Glutamatergic neuron (in vitro differentiated cells): ENCODE measurements around the gene RIPK3. TPM values are rescaled to one million over a fixed set of nuclear protein-coding genes. Genes with fewer than 3 reads are reported as not detected.
"Not testable (repeated sequence)": the region's sequence is repeated elsewhere in the genome, so short reads cannot be mapped to it uniquely, and the experiment has no call there.

Experiments
- DNase-seq: peaks from one replicate; pipeline ENCODE4 v3.0.0; 2022
- H3K27ac Mint-ChIP-seq: one replicate; pipeline ENCODE4 v1.8.0; 2020; ENCODE audit warnings: mild to moderate bottlenecking, mixed read lengths, inconsistent platforms; ENCODE audit not compliant: unreplicated experiment
- H3K27me3 Mint-ChIP-seq: one replicate; pipeline ENCODE4 v1.8.0; 2020; ENCODE audit warnings: mild to moderate bottlenecking, moderate library complexity, mixed read lengths, inconsistent platforms; ENCODE audit not compliant: unreplicated experiment
- H3K36me3 Mint-ChIP-seq: one replicate; pipeline ENCODE4 v1.8.0; 2020; ENCODE audit warnings: mild to moderate bottlenecking, mixed read lengths, inconsistent platforms; ENCODE audit not compliant: unreplicated experiment
- H3K4me1 Mint-ChIP-seq: one replicate; pipeline ENCODE4 v1.8.0; 2020; ENCODE audit warnings: mild to moderate bottlenecking, low read depth, mixed read lengths, inconsistent platforms; ENCODE audit not compliant: unreplicated experiment
- H3K4me3 Mint-ChIP-seq: one replicate; pipeline ENCODE4 v1.8.0; 2020; ENCODE audit warnings: mild to moderate bottlenecking, mixed read lengths, inconsistent platforms; ENCODE audit not compliant: unreplicated experiment
- H3K9me3 Mint-ChIP-seq: one replicate; pipeline ENCODE4 v1.8.0; 2020; ENCODE audit warnings: mild to moderate bottlenecking, moderate library complexity, mixed read lengths, inconsistent platforms; ENCODE audit not compliant: unreplicated experiment
- total RNA-seq: library from RNA; stranded (reverse); fragmentation: NEBNext Ultra II Directional; extraction: Animal tissue kit (Norgen Biotek cat#: 25700); gene quantifications from one replicate; pipeline ENCODE4 v1.2.1, GENCODE V29; 2021; ENCODE audit not compliant: unreplicated experiment
- TF ChIP-seq, protein P1 (sequence below): fragments of 200-600 bp; sonication (generic); IDR thresholded peaks from one replicate; pipeline ENCODE4 v1.5.0; 2021; ENCODE audit not compliant: partially characterized antibody, unreplicated experiment

RIPK3 gene
- total RNA-seq, 1 donor from 2014 or later = not detected

DNA sequence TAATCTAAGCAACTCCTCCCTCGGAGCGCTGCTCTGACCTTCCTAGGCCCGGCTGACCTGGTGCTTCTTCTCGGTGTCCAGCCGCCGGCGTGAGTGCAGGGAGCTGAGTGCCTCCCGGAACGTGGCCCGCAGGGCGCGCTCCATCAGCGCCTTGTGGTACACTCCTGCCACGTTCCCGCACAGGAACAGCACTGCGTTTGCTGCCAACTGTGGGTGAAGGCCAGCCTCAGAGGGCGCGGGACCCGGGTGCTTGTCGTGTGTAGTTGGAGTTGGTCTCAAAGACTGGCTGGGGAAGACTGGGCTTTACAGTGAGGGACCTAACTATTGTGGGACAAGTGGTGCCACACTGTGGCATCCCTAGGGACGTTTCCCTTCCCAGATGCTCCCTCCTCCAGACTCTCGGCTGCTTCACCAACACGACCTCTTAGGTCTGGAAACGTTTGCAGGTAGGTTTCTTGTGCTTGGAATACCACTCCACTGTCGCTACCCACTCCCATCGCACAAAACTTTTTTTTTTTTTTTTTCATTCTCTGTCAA lies 8.0 kb downstream of the RIPK3 start:
- TF ChIP-seq, protein P1, sequence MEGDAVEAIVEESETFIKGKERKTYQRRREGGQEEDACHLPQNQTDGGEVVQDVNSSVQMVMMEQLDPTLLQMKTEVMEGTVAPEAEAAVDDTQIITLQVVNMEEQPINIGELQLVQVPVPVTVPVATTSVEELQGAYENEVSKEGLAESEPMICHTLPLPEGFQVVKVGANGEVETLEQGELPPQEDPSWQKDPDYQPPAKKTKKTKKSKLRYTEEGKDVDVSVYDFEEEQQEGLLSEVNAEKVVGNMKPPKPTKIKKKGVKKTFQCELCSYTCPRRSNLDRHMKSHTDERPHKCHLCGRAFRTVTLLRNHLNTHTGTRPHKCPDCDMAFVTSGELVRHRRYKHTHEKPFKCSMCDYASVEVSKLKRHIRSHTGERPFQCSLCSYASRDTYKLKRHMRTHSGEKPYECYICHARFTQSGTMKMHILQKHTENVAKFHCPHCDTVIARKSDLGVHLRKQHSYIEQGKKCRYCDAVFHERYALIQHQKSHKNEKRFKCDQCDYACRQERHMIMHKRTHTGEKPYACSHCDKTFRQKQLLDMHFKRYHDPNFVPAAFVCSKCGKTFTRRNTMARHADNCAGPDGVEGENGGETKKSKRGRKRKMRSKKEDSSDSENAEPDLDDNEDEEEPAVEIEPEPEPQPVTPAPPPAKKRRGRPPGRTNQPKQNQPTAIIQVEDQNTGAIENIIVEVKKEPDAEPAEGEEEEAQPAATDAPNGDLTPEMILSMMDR = no peak
- no peak for DNase-seq
- H3K36me3 Mint-ChIP-seq = peaks cover 4% of the 10 kb centered on the region
- H3K27me3 Mint-ChIP-seq = peaks cover 30% of the 10 kb centered on the region
- H3K4me3 Mint-ChIP-seq = peak overlapping the region; percentile 84
- peaks cover 10% of the 10 kb centered on the region for H3K9me3 Mint-ChIP-seq
- H3K27ac Mint-ChIP-seq = peak overlapping the region; percentile 69
- H3K4me1 Mint-ChIP-seq = peaks cover 10% of the 10 kb centered on the region

DNA sequence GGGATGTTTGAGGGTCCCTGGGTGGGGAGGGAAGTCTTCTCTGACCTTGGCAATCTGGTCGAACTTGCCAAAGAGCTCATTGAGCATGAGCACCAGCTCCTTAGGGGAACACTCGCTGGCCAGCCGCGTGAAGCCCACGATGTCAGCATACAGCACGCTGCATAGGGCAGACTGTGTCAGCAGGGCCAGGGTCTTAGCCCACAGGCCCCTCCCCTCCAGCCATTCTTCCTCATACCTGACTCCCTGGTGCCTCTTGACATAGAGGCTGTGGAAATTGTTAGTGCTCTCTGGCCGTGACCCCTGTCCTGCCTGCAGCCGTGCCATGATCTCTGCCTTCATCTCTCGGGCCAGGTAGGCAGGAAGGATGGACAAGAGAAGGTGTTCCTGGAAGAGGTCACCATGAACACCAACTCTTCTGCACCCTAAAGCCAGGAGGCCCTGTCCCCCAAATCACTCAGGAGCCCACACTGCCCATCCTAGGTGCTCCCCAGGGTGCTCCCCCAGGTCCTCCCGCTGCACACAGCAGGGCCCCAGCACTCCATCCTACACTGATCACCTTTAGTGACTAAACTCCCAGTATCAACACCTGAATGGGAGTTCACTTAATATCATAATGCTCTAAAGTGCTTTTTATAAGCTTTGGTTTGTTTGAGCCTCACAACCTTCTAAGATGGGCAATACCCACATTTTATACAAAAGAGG lies 8.7 kb downstream of the RIPK3 start:
- no peak overlapping the region for H3K27ac Mint-ChIP-seq
- TF ChIP-seq, protein P1 = no peak
- H3K4me3 Mint-ChIP-seq = no peak overlapping the region
- peaks cover 29% of the 10 kb centered on the region for H3K27me3 Mint-ChIP-seq
- peaks cover 10% of the 10 kb centered on the region for H3K9me3 Mint-ChIP-seq
- H3K36me3 Mint-ChIP-seq = peaks cover 4% of the 10 kb centered on the region
- DNase-seq = no peak
- H3K4me1 Mint-ChIP-seq = peaks cover 10% of the 10 kb centered on the region

DNA sequence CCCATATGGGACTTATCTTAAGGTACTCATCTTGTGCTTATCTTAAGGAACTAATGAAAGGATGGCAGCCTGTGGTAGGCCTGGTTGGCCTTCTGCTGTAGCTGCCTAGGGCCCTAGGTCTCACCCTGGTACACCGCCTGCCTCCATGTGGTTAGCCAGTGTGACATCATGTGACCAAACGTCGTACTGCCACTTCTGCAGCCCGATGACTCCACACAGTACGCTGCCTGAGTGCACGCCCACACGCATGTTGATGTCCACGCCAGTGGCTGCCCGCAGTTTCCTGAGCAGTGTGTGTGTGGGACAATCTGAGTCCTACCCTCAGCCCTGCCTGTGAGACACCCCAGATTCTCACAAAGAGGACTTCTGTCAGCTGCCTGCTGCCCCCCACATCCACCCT lies 10.1 kb downstream of the RIPK3 start:
- DNase-seq = no peak
- peaks cover 10% of the 10 kb centered on the region for H3K9me3 Mint-ChIP-seq
- H3K4me3 Mint-ChIP-seq = no peak overlapping the region
- H3K36me3 Mint-ChIP-seq = peaks cover 4% of the 10 kb centered on the region
- H3K27ac Mint-ChIP-seq = no peak overlapping the region
- TF ChIP-seq, protein P1 = no peak
- peaks cover 8% of the 10 kb centered on the region for H3K4me1 Mint-ChIP-seq
- H3K27me3 Mint-ChIP-seq = peaks cover 23% of the 10 kb centered on the region

DNA sequence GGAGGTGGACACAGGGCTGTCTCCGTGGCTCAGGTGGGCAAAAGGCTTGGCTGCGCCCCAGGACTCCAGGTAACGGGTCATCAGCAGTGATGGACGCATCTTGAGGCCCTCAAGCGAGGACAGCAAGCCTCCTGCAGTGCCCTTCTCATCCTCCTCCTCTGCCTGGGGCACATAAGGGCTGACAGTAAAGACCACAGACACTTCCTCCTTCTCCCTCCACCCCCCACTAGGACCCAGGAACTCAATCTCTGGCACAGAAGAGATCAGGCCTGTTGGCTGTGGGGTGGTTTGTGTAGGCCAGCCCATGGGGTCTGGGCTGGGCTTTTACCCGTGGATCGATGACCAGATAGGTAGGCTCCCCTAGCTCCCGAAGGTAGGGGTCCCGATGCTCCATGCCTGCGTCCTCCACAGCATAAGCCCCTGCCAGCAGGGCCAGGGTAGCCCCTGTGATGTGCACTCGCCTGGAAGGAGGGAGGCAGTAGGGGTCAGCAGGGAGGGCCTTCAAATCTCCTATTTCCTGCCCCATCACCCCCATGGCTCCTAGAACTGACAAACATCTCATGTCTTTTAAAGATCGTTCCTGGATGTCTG lies 10.6 kb downstream of the RIPK3 start:
- no peak overlapping the region for H3K27ac Mint-ChIP-seq
- no peak for DNase-seq
- H3K27me3 Mint-ChIP-seq = peaks cover 21% of the 10 kb centered on the region
- H3K36me3 Mint-ChIP-seq = peaks cover 4% of the 10 kb centered on the region
- TF ChIP-seq, protein P1 = no peak
- peaks cover 6% of the 10 kb centered on the region for H3K4me1 Mint-ChIP-seq
- no peak overlapping the region for H3K4me3 Mint-ChIP-seq
- H3K9me3 Mint-ChIP-seq = peaks cover 9% of the 10 kb centered on the region

DNA sequence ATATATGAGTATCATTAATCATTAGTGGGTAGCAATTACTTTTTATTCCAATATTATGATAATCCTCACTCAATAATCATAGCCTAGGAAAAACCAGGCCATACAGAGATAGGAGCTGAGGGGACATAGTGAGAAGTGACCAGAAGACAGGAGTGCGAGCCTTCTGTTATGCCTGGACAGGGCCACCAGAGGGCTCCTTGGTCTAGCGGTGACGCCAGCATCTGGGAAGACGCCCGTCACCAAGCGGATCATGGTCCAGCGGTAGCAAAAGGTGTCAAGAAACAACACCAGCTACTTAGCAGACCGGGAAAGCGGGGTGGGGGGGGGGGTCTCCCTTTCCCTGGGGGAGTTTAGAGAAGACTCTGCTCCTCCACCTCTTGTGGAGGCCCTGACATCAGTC lies 11.9 kb downstream of the RIPK3 start:
- H3K9me3 Mint-ChIP-seq, H3K4me3 Mint-ChIP-seq, H3K27ac Mint-ChIP-seq, H3K36me3 Mint-ChIP-seq, H3K4me1 Mint-ChIP-seq: not testable (repeated sequence)
- peak; percentile 69 for DNase-seq
- TF ChIP-seq, protein P1 = peak; percentile 65
- H3K27me3 Mint-ChIP-seq = peaks cover 17% of the 10 kb centered on the region
